ENCODE data around the gene ITGA2B. TPM values are rescaled to one million over a fixed set of nuclear protein-coding genes. Genes with fewer than 3 reads are reported as not detected.

ITGA2B gene
- total and polyA plus RNA-seq, 10 of the 15 experiments (the other 5 are each of a cell fraction or from before 2014, with no cell fraction given): 0.04 to 0.51 (median 0.21) TPM; not detected in 1

DNA sequence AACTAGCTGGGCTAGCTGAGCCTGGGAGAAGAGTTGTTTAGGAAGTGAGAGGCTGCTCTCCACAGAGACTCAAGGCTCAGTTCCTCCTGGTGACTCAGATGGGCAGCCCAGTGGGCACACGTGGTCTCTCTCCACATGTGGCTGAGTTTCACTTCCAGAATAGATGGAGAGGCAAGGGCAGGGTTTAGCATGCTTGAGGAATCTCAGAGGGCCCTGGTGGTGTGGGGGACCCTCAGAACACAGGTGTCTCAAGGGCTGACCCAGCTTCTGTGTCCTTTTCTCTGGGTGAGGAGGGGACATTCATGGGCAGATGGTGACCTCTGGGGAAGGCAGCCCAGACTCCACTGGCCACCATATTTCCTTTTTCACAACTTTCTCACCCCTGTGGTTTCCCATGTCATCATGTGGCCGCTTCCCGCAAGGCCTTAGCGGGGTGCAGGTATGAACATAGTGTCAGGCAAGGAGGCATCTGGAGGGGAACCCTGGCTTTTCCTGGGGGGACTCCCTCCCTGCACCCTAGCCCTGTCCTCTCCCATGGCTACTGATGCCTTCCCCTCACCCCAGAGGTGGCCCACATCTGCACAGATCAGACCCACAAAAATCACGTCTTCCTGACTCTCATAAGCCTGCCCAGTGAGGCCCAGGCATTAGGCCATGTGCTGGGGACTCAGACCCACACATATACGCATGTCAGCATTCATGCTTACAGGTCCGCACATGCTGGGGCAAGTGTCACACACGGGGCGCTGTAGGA, 41.0 kb downstream of the ITGA2B start (continued):
- TF ChIP-seq, protein P1, sequence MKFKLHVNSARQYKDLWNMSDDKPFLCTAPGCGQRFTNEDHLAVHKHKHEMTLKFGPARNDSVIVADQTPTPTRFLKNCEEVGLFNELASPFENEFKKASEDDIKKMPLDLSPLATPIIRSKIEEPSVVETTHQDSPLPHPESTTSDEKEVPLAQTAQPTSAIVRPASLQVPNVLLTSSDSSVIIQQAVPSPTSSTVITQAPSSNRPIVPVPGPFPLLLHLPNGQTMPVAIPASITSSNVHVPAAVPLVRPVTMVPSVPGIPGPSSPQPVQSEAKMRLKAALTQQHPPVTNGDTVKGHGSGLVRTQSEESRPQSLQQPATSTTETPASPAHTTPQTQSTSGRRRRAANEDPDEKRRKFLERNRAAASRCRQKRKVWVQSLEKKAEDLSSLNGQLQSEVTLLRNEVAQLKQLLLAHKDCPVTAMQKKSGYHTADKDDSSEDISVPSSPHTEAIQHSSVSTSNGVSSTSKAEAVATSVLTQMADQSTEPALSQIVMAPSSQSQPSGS (IDR thresholded peaks at IDR 0.05; ENCODE audit: low read length): no peak; the same call in 1 of the 2 replicates
- TF ChIP-seq, protein P2, sequence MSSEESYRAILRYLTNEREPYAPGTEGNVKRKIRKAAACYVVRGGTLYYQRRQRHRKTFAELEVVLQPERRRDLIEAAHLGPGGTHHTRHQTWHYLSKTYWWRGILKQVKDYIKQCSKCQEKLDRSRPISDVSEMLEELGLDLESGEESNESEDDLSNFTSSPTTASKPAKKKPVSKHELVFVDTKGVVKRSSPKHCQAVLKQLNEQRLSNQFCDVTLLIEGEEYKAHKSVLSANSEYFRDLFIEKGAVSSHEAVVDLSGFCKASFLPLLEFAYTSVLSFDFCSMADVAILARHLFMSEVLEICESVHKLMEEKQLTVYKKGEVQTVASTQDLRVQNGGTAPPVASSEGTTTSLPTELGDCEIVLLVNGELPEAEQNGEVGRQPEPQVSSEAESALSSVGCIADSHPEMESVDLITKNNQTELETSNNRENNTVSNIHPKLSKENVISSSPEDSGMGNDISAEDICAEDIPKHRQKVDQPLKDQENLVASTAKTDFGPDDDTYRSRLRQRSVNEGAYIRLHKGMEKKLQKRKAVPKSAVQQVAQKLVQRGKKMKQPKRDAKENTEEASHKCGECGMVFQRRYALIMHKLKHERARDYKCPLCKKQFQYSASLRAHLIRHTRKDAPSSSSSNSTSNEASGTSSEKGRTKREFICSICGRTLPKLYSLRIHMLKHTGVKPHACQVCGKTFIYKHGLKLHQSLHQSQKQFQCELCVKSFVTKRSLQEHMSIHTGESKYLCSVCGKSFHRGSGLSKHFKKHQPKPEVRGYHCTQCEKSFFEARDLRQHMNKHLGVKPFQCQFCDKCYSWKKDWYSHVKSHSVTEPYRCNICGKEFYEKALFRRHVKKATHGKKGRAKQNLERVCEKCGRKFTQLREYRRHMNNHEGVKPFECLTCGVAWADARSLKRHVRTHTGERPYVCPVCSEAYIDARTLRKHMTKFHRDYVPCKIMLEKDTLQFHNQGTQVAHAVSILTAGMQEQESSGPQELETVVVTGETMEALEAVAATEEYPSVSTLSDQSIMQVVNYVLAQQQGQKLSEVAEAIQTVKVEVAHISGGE (CRISPR knock-in tag; IDR thresholded peaks at IDR 0.05): no peak
- TF ChIP-seq CHD4 (IDR thresholded peaks at IDR 0.05) (no peak), CBX5 (IDR thresholded peaks at IDR 0.05; ENCODE audit: low read depth) (no peak), PAX5 (IDR thresholded peaks at IDR 0.05; ENCODE audit: borderline replicate concordance, low read depth, low read length) (peak; percentile 93), SMAD5 (IDR thresholded peaks at IDR 0.05; ENCODE audit: low read depth) (no peak), EZH2 (IDR thresholded peaks at IDR 0.05; ENCODE audit: borderline replicate concordance, control insufficient read depth, low read depth, low read length) (no peak), ZSCAN29 (IDR thresholded peaks at IDR 0.05) (peak; percentile 75; the same call in 1 of the 2 replicates), NR2C2 (IDR thresholded peaks at IDR 0.05; ENCODE audit: borderline replicate concordance, control insufficient read depth, insufficient read length, low read depth) (no peak), HDGF (IDR thresholded peaks at IDR 0.05) (no peak), ZNF24 (IDR thresholded peaks at IDR 0.05) (no peak), TAF1 (IDR thresholded peaks at IDR 0.05; ENCODE audit: borderline replicate concordance, low read depth, low read length) (no peak)
- TF ChIP-seq, protein P3, sequence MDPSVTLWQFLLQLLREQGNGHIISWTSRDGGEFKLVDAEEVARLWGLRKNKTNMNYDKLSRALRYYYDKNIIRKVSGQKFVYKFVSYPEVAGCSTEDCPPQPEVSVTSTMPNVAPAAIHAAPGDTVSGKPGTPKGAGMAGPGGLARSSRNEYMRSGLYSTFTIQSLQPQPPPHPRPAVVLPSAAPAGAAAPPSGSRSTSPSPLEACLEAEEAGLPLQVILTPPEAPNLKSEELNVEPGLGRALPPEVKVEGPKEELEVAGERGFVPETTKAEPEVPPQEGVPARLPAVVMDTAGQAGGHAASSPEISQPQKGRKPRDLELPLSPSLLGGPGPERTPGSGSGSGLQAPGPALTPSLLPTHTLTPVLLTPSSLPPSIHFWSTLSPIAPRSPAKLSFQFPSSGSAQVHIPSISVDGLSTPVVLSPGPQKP (IDR thresholded peaks at IDR 0.05; ENCODE audit: low read depth, low read length): no peak
- TF ChIP-seq, protein P4, sequence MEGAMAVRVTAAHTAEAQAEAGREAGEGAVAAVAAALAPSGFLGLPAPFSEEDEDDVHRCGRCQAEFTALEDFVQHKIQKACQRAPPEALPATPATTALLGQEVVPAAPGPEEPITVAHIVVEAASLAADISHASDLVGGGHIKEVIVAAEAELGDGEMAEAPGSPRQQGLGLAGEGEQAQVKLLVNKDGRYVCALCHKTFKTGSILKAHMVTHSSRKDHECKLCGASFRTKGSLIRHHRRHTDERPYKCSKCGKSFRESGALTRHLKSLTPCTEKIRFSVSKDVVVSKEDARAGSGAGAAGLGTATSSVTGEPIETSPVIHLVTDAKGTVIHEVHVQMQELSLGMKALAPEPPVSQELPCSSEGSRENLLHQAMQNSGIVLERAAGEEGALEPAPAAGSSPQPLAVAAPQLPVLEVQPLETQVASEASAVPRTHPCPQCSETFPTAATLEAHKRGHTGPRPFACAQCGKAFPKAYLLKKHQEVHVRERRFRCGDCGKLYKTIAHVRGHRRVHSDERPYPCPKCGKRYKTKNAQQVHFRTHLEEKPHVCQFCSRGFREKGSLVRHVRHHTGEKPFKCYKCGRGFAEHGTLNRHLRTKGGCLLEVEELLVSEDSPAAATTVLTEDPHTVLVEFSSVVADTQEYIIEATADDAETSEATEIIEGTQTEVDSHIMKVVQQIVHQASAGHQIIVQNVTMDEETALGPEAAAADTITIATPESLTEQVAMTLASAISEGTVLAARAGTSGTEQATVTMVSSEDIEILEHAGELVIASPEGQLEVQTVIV (IDR thresholded peaks at IDR 0.05; ENCODE audit: borderline replicate concordance, partially characterized antibody): no peak
- TF ChIP-seq, protein P5, sequence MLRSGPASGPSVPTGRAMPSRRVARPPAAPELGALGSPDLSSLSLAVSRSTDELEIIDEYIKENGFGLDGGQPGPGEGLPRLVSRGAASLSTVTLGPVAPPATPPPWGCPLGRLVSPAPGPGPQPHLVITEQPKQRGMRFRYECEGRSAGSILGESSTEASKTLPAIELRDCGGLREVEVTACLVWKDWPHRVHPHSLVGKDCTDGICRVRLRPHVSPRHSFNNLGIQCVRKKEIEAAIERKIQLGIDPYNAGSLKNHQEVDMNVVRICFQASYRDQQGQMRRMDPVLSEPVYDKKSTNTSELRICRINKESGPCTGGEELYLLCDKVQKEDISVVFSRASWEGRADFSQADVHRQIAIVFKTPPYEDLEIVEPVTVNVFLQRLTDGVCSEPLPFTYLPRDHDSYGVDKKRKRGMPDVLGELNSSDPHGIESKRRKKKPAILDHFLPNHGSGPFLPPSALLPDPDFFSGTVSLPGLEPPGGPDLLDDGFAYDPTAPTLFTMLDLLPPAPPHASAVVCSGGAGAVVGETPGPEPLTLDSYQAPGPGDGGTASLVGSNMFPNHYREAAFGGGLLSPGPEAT (IDR thresholded peaks at IDR 0.05; ENCODE audit: low read depth): peak; percentile 83; the same call in 1 of the 2 replicates
- TF ChIP-seq, protein P6, sequence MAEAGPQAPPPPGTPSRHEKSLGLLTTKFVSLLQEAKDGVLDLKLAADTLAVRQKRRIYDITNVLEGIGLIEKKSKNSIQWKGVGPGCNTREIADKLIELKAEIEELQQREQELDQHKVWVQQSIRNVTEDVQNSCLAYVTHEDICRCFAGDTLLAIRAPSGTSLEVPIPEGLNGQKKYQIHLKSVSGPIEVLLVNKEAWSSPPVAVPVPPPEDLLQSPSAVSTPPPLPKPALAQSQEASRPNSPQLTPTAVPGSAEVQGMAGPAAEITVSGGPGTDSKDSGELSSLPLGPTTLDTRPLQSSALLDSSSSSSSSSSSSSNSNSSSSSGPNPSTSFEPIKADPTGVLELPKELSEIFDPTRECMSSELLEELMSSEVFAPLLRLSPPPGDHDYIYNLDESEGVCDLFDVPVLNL (IDR thresholded peaks at IDR 0.05; ENCODE audit: low read depth, low read length): no peak

All from GM12878 (cell line).